Small intestine (tissue), 7 donors: ENCODE measurements around the gene CNOT4. TPM values are rescaled to one million over a fixed set of nuclear protein-coding genes. Genes with fewer than 3 reads are reported as not detected.

Experiments used
- DNase-seq, 2 donors: peaks; one replicate each; pipeline versions ENCODE4 v3.0.0 to v3.0.0-alpha.2; 2013
- FAIRE-seq: peaks from 2 replicates; lab custom pipeline; 2012; peaks lifted over from hg19 to GRCh38; lab: Jason Lieb, UNC
- H3K27ac ChIP-seq, 3 donors: one replicate each; pipeline ENCODE4 v1.5.1; 2013; ENCODE audit warnings: low read length in 2 of 3, mild to moderate bottlenecking in 2 of 3, control low read depth in 1 of 3, inconsistent platforms in 1 of 3, low read depth in 1 of 3, moderate library complexity in 1 of 3
- H3K27me3 ChIP-seq, 3 donors: one replicate each; pipeline ENCODE4 v1.6.1; 2013; ENCODE audit warnings: low read length in 3 of 3, inconsistent platforms in 1 of 3; ENCODE audit not compliant: control insufficient read depth in 3 of 3, insufficient read depth in 3 of 3
- H3K36me3 ChIP-seq, 3 donors: one replicate each; pipeline ENCODE4 v1.6.1; 2013; ENCODE audit warnings: low read length in 3 of 3, inconsistent platforms in 1 of 3, low read depth in 1 of 3, mild to moderate bottlenecking in 1 of 3, moderate library complexity in 1 of 3; ENCODE audit not compliant: control insufficient read depth in 3 of 3, insufficient read depth in 2 of 3
- H3K4me1 ChIP-seq, 3 donors: one replicate each; pipeline ENCODE4 v1.6.1; 2013; ENCODE audit warnings: low read length in 2 of 3, inconsistent platforms in 1 of 3, low read depth in 1 of 3, mild to moderate bottlenecking in 1 of 3, moderate library complexity in 1 of 3; ENCODE audit not compliant: control insufficient read depth in 3 of 3, insufficient read depth in 2 of 3
- H3K4me3 ChIP-seq, 3 donors: one replicate each; pipeline ENCODE4 v1.5.1; 2013; ENCODE audit warnings: low read length in 3 of 3, control low read depth in 1 of 3, inconsistent platforms in 1 of 3, low read depth in 1 of 3, mild to moderate bottlenecking in 1 of 3, moderate library complexity in 1 of 3
- H3K9me3 ChIP-seq, 2 donors: one replicate each; pipeline ENCODE4 v1.6.1; 2013; ENCODE audit warnings: low read depth in 1 of 2, low read length in 1 of 2; ENCODE audit not compliant: control insufficient read depth in 2 of 2, insufficient read depth in 1 of 2
- WGBS, 3 donors: extraction: QIAGEN DNeasy Blood & Tissue Kit; methylation state at CpG; one replicate each; pipeline ENCODE4 v1.1.7; 2013; 5-methylcytosine and 5-hydroxymethylcytosine counted together
- polyA plus RNA-seq, 4 donors: library from polyadenylated mRNA; stranded (reverse) in 3 of 4; unstranded in 1 of 4; fragments of 200-250 nt in 3 of 4; fragments of 120-200 nt in 1 of 4; gene quantifications; one replicate each; pipeline versions ENCODE4 v1.2.1 to v1.2.3, GENCODE V29; 2013
- donor health status: healthy with polysubstance abuse.
- donor health status: control.
- donor health status: control.
- donor health status: Bipolar disorder and iron deficiency.
- donor health status: healthy.

CNOT4 gene
- polyA plus RNA-seq, 4 donors: 5.1 to 19.3 (median 6.2) TPM

- Histone ChIP-seq H3K4me3 (no peak overlapping the region), H3K36me3 (no peaks in the 10 kb centered on the region), H3K4me1 (peaks cover 0 to 5% (median 0%) of the 10 kb centered on the region in 3 donors), H3K27ac (no peak overlapping the region), H3K27me3 (no peaks in the 10 kb centered on the region), H3K9me3 (no peaks in the 10 kb centered on the region)
- 86 to 93% (median 92%) methylated on average over 5 of the region's 5 CpGs for WGBS, 3 donors
- no peak for FAIRE-seq
- no peak for DNase-seq
These were observed 171.8 kb downstream of the CNOT4 start for GRCh38 chr7:135337977-135338550.

- WGBS, 3 donors: 91 to 95% (median 94%) methylated on average over 5 of the region's 5 CpGs
- H3K36me3 ChIP-seq: no peaks in the 10 kb centered on the region
- FAIRE-seq: no peak
- H3K4me3 ChIP-seq: no peak overlapping the region
- no peak for DNase-seq
- peaks cover 0 to 5% (median 0%) of the 10 kb centered on the region in 3 donors for H3K4me1 ChIP-seq
- H3K9me3 ChIP-seq: no peaks in the 10 kb centered on the region
- H3K27me3 ChIP-seq: no peaks in the 10 kb centered on the region
- no peak overlapping the region for H3K27ac ChIP-seq
These were observed 172.4 kb downstream of the CNOT4 start for GRCh38 chr7:135337506-135337905.

- DNase-seq (peak; percentile 86 to 91), FAIRE-seq (no peak)
- H3K27ac ChIP-seq: no peak overlapping the region
- peaks cover 0 to 3% of the 10 kb centered on the region in 2 donors for H3K9me3 ChIP-seq
- 16 to 20% (median 19%) methylated on average over 9 of the region's 9 CpGs for WGBS, 3 donors
- no peak overlapping the region for H3K4me3 ChIP-seq
- H3K4me1 ChIP-seq: peaks cover 0 to 1% (median 0%) of the 10 kb centered on the region in 3 donors
- no peaks in the 10 kb centered on the region for H3K27me3 ChIP-seq
- H3K36me3 ChIP-seq: no peaks in the 10 kb centered on the region
These were observed 174.2 kb downstream of the CNOT4 start for GRCh38 chr7:135335628-135336139.

GRCh38 chr7:135334830-135335543, 174.9 kb downstream of the CNOT4 start:
- 27 to 55% (median 45%) methylated on average over 10 of the region's 10 CpGs for WGBS, 3 donors
- no peak for DNase-seq
- H3K27me3 ChIP-seq: no peaks in the 10 kb centered on the region
- H3K9me3 ChIP-seq: peaks cover 0 to 3% of the 10 kb centered on the region in 2 donors
- no peak overlapping the region for H3K4me3 ChIP-seq
- FAIRE-seq: no peak
- no peaks in the 10 kb centered on the region for H3K36me3 ChIP-seq
- no peaks in the 10 kb centered on the region for H3K4me1 ChIP-seq
- H3K27ac ChIP-seq: no peak overlapping the region

DNA sequence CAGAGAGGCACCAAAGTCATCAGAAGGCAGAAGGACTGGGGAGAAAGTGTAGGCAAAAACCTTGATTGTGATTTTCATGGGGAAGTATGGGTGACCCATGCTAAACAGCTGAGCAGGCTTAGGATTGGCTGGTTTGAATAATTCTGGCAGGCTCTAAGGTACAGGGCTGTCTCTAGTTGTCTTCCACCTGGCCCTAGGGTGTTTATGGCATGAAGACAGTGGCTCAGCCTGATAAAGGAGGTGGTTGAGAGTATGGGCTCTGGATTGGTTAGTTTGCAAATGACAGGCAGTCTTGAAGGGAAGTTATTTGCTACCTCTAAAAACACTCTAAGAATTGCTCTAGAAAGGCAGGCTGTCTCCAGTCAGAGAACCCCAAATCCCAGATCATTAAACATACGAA, 176.0 kb downstream of the CNOT4 start:
- H3K36me3 ChIP-seq: no peaks in the 10 kb centered on the region
- FAIRE-seq (no peak), DNase-seq (no peak)
- H3K27ac ChIP-seq: no peak overlapping the region
- H3K9me3 ChIP-seq: peaks cover 0 to 3% of the 10 kb centered on the region in 2 donors
- no peak overlapping the region for H3K4me3 ChIP-seq
- no peaks in the 10 kb centered on the region for H3K4me1 ChIP-seq
- H3K27me3 ChIP-seq: no peaks in the 10 kb centered on the region
- 86 to 100% (median 89%) methylated on average over 1 of the region's 1 CpG for WGBS, 3 donors

DNA sequence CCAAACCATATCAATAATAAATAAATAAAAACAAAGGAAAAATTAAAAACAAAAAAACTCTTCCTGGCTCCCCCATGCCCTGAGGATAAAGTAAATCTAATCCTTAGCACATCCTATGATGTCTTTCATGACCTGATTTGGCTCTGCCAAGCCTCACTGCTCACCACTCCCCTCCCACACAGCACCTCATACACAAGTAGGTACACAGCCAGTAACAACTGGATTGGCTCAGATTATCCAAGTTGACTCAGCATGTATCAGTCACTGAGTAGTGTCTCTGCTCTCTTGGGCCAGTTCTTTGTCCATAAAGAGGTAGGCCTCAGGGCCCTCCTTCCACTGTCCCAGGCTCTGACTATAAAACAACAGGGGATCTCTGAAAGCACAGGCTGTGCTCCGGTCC, 176.7 kb downstream of the CNOT4 start:
- H3K9me3 ChIP-seq: peaks cover 0 to 3% of the 10 kb centered on the region in 2 donors
- FAIRE-seq (no peak), DNase-seq (no peak)
- H3K27me3 ChIP-seq: no peaks in the 10 kb centered on the region
- H3K36me3 ChIP-seq: no peaks in the 10 kb centered on the region
- WGBS, 3 donors: 86 to 100% (median 97%) methylated on average over 1 of the region's 1 CpG
- no peak overlapping the region for H3K4me3 ChIP-seq
- H3K27ac ChIP-seq: no peak overlapping the region
- H3K4me1 ChIP-seq: no peaks in the 10 kb centered on the region

- H3K9me3 ChIP-seq: peaks cover 0 to 5% of the 10 kb centered on the region in 2 donors
- no peaks in the 10 kb centered on the region for H3K36me3 ChIP-seq
- no peak overlapping the region for H3K27ac ChIP-seq
- no peak for DNase-seq
- 89 to 100% (median 94%) methylated on average over 1 of the region's 1 CpG for WGBS, 3 donors
- H3K4me3 ChIP-seq: no peak overlapping the region
- FAIRE-seq: no peak
- H3K4me1 ChIP-seq: no peaks in the 10 kb centered on the region
- no peaks in the 10 kb centered on the region for H3K27me3 ChIP-seq
These were observed 179.8 kb downstream of the CNOT4 start for GRCh38 chr7:135330088-135330487.

DNA sequence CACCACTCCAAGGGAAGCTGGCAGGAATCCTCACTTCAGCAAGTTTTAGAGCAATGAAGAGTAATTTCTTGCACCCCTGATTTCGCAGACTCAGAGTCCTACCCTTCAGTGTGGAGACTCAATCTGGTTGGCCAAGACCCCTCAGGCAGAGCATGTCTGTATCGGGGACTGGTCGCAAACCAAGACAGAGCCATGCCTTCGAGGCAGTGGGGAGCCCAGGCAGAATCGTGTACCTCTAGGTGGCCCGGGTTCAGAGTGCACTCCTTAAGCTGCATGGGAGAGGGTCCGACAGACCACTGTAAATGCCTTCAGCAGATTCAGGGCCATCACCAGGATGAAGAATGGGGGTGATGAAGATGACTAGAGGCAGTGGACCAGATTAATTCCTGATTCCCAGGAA, 181.4 kb downstream of the CNOT4 start:
- no peak for FAIRE-seq
- H3K4me3 ChIP-seq: no peak overlapping the region
- 93 to 95% (median 93%) methylated on average over 7 of the region's 7 CpGs for WGBS, 3 donors

More for the DNA sequence above, 181.4 kb downstream of the CNOT4 start:
- DNase-seq: no peak
- H3K9me3 ChIP-seq: peaks cover 0 to 5% of the 10 kb centered on the region in 2 donors
- H3K27me3 ChIP-seq: no peaks in the 10 kb centered on the region
- H3K27ac ChIP-seq: no peak overlapping the region
- no peaks in the 10 kb centered on the region for H3K4me1 ChIP-seq
- no peaks in the 10 kb centered on the region for H3K36me3 ChIP-seq
